ENCODE measurements around the gene FAM227B. TPM values are rescaled to one million over a fixed set of nuclear protein-coding genes. Genes with fewer than 3 reads are reported as not detected.

FAM227B gene
- total RNA-seq, 2 donors from 2014 or later = 8.3 to 12.9 TPM

GRCh38 chr15:49301562-49301961 is 319.1 kb downstream of the FAM227B start:
- Histone ChIP-seq H3K9me3 (no peaks in the 10 kb centered on the region), H3K4me1 (replicated peaks) (no peaks in the 10 kb centered on the region), H3K27me3 (replicated peaks; ENCODE audit: insufficient read depth) (no peaks in the 10 kb centered on the region), H3K4me3 (no peak overlapping the region), H3K27ac (no peak overlapping the region), H3K36me3 (no peaks in the 10 kb centered on the region)
- intact Hi-C loops (cut with DNase I) = no loop called here
- no peak for DNase-seq (ENCODE audit: low spot score)
- no peak for TF ChIP-seq POLR2AphosphoS5 (IDR thresholded peaks at IDR 0.05)
- no peak for TF ChIP-seq POLR2A (IDR thresholded peaks at IDR 0.05)
- TF ChIP-seq CTCF (IDR thresholded peaks at IDR 0.05) = no peak

GRCh38 chr15:49300856-49301255 is 319.8 kb downstream of the FAM227B start:
- WGBS = 86% methylated on average over 3 of the region's 3 CpGs
- Histone ChIP-seq H3K4me3 (no peak overlapping the region), H3K9me3 (no peaks in the 10 kb centered on the region), H3K27ac (no peak overlapping the region), H3K4me1 (replicated peaks) (no peaks in the 10 kb centered on the region), H3K27me3 (replicated peaks; ENCODE audit: insufficient read depth) (no peaks in the 10 kb centered on the region), H3K36me3 (no peaks in the 10 kb centered on the region)
- DNase-seq (ENCODE audit: low spot score) = no peak
- TF ChIP-seq POLR2A (IDR thresholded peaks at IDR 0.05) (no peak), CTCF (IDR thresholded peaks at IDR 0.05) (no peak), POLR2AphosphoS5 (IDR thresholded peaks at IDR 0.05) (no peak)
- intact Hi-C loops (cut with DNase I) = no loop called here

- no peak for TF ChIP-seq POLR2A (IDR thresholded peaks at IDR 0.05)
- TF ChIP-seq POLR2AphosphoS5 (IDR thresholded peaks at IDR 0.05) = no peak
- H3K4me3 ChIP-seq = no peak overlapping the region
- DNase-seq (ENCODE audit: low spot score) = no peak
- H3K36me3 ChIP-seq = no peaks in the 10 kb centered on the region
- H3K27me3 ChIP-seq (replicated peaks; ENCODE audit: insufficient read depth) = no peaks in the 10 kb centered on the region
- H3K4me1 ChIP-seq (replicated peaks) = no peaks in the 10 kb centered on the region
- intact Hi-C loops (cut with DNase I) = no loop called here
- no peaks in the 10 kb centered on the region for H3K9me3 ChIP-seq
- WGBS = 91% methylated on average over 1 of the region's 1 CpG
- no peak overlapping the region for H3K27ac ChIP-seq
Observed at GRCh38 chr15:49297584-49297983, 323.0 kb downstream of the FAM227B start.

GRCh38 chr15:49296258-49296657 is 324.4 kb downstream of the FAM227B start:
- Histone ChIP-seq H3K27me3 (replicated peaks; ENCODE audit: insufficient read depth) (no peaks in the 10 kb centered on the region), H3K4me1 (replicated peaks) (no peaks in the 10 kb centered on the region), H3K9me3 (no peaks in the 10 kb centered on the region), H3K4me3 (no peak overlapping the region), H3K27ac (no peak overlapping the region), H3K36me3 (no peaks in the 10 kb centered on the region)
- intact Hi-C loops (cut with DNase I) = no loop called here
- DNase-seq (ENCODE audit: low spot score) = no peak
- WGBS = 100% methylated on average over 1 of the region's 1 CpG
- no peak for TF ChIP-seq POLR2AphosphoS5 (IDR thresholded peaks at IDR 0.05)
- no peak for TF ChIP-seq POLR2A (IDR thresholded peaks at IDR 0.05)
- no peak for TF ChIP-seq CTCF (IDR thresholded peaks at IDR 0.05)

- H3K4me1 ChIP-seq (replicated peaks) = no peaks in the 10 kb centered on the region
- no peak overlapping the region for H3K4me3 ChIP-seq
- no peaks in the 10 kb centered on the region for H3K27me3 ChIP-seq (replicated peaks; ENCODE audit: insufficient read depth)
- intact Hi-C loops (cut with DNase I) = no loop called here
- H3K27ac ChIP-seq = no peak overlapping the region
- DNase-seq (ENCODE audit: low spot score) = no peak
- no peaks in the 10 kb centered on the region for H3K36me3 ChIP-seq
- H3K9me3 ChIP-seq = no peaks in the 10 kb centered on the region
- TF ChIP-seq CTCF (IDR thresholded peaks at IDR 0.05) (no peak), POLR2A (IDR thresholded peaks at IDR 0.05) (no peak), POLR2AphosphoS5 (IDR thresholded peaks at IDR 0.05) (no peak)
Observed at GRCh38 chr15:49293941-49294340, 326.7 kb downstream of the FAM227B start.
